Fibroblast of the aortic adventitia (primary cell): ENCODE data around the gene KMT2B. TPM values are rescaled to one million over a fixed set of nuclear protein-coding genes. Genes with fewer than 3 reads are reported as not detected.

Experiments
- DNase-seq: peaks from one replicate; pipeline ENCODE4 v3.0.0-alpha.2; 2010; ENCODE audit warnings: low read depth
- H3K4me3 ChIP-seq: 2 replicates; pipeline ENCODE4 v1.5.1; 2011; ENCODE audit warnings: low read depth, mild to moderate bottlenecking, control low read depth, low read length, moderate library complexity
- total RNA-seq: library from RNA; depleted of rRNA; stranded (reverse); fragments of >200 nt; gene quantifications from 2 replicates; pipeline ENCODE4 v1.2.3, GENCODE V29; 2012; ENCODE audit warnings: low replicate concordance
- TF ChIP-seq, protein P1 (sequence below): IDR thresholded peaks from 2 replicates; pipeline ENCODE4 v1.5.1; 2011; ENCODE audit warnings: mild to moderate bottlenecking, low read length, control low read depth, inconsistent platforms; ENCODE audit not compliant: insufficient read depth

KMT2B gene
- total RNA-seq, 1 donor = 6.8 TPM

DNA sequence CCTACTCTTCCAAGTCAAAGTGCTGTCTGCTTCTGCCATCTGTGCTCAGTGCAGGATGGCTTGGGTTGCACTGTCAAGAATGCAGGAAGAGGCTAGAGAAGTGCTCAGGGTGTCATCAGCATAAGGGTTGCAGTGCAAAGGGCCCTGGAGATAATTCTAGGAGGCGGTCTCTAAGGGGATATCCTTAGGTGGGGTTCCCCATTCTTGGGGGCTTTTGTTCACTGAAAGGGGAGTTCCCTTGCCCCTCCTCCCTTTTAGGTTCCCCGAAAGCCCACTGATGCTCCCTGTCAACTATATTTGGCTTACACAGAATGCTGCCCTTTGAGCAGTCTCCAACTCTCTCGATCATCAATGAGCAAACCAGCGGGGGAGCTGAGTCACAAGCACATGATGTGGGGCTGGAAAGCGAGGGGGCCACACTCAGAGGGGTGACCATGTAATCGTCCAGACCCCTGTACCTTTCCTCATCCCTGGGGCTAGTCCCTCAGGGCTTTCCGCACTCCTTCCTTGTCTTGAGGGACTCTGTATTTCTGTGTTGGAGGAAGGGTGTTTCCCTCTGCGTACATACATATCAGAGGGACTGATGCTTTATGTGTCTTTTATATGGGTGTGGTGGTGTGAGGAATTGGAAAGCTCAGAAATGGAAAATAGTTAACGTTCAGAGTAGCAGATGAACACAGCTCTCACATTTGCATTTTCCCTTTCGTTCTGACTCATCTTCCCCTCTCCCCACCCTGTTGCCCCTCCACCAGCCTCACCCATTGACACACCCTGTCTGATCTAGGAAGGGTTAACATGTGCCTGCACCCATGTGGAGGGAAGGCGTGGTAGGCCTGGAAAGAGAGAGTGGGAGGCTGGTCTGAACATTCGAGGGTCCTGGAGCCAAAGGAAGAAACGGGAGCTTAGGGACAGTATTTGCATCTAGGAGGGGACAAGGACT lies 6.7 kb upstream of the KMT2B start:
- H3K4me3 ChIP-seq = no peak overlapping the region
- TF ChIP-seq, protein P1, sequence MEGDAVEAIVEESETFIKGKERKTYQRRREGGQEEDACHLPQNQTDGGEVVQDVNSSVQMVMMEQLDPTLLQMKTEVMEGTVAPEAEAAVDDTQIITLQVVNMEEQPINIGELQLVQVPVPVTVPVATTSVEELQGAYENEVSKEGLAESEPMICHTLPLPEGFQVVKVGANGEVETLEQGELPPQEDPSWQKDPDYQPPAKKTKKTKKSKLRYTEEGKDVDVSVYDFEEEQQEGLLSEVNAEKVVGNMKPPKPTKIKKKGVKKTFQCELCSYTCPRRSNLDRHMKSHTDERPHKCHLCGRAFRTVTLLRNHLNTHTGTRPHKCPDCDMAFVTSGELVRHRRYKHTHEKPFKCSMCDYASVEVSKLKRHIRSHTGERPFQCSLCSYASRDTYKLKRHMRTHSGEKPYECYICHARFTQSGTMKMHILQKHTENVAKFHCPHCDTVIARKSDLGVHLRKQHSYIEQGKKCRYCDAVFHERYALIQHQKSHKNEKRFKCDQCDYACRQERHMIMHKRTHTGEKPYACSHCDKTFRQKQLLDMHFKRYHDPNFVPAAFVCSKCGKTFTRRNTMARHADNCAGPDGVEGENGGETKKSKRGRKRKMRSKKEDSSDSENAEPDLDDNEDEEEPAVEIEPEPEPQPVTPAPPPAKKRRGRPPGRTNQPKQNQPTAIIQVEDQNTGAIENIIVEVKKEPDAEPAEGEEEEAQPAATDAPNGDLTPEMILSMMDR = no peak
- no peak for DNase-seq

- TF ChIP-seq, protein P1 = no peak
- no peak overlapping the region for H3K4me3 ChIP-seq
- no peak for DNase-seq
Measured at GRCh38 chr19:35712567-35713505, 5.0 kb upstream of the KMT2B start.

DNA sequence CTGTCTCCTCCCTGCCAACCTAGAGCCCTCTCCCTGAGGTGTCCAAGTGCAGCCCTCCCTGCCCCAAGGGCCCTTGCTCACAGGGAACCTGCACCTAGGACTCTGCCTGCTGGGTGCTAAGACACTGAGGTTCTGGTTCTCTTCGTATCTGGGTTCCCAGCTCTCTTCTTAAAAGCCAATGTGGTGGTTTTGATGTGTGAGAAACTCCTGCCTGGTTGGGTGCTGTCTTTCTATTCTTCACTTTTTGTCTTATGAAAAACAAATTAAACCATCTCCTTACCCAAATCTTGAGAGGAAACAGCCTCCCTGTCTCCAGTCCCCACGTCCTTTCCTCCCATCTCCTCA lies 4.3 kb upstream of the KMT2B start:
- no peak for DNase-seq
- TF ChIP-seq, protein P1 = no peak
- H3K4me3 ChIP-seq = no peak overlapping the region

- no peak for DNase-seq
- TF ChIP-seq, protein P1 = no peak
- H3K4me3 ChIP-seq = no peak overlapping the region
Measured at GRCh38 chr19:35713904-35714495, 3.8 kb upstream of the KMT2B start.

DNA sequence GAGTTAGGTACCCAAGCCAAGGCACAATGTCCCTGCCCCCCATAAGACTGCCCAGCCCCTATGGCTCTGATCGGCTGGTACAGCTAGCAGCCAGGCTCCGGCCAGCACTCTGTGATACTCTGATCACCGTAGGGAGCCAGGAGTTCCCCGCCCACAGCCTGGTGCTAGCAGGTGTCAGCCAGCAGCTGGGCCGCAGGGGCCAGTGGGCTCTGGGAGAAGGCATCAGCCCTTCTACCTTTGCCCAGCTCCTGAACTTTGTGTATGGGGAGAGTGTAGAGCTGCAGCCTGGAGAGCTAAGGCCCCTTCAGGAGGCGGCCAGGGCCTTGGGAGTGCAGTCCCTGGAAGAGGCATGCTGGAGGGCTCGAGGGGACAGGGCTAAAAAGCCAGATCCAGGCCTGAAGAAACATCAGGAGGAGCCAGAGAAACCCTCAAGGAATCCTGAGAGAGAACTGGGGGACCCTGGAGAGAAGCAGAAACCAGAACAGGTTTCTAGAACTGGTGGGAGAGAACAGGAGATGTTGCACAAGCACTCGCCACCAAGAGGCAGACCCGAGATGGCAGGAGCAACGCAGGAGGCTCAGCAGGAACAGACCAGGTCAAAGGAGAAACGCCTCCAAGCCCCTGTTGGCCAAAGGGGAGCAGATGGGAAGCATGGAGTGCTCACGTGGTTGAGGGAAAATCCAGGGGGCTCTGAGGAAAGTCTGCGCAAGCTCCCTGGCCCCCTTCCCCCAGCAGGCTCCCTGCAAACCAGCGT lies 3.0 kb upstream of the KMT2B start:
- no peak for DNase-seq

More for the DNA sequence above, 3.0 kb upstream of the KMT2B start:
- TF ChIP-seq, protein P1 = no peak
- H3K4me3 ChIP-seq = no peak overlapping the region
